HUES64 (cell line): Measurements from ENCODE around the gene SPATA9.

Experiments used
- H3K27ac ChIP-seq: 2 replicates; pipeline ENCODE4 v1.7.0; 2013; ENCODE audit warnings: low read depth, low read length, inconsistent platforms
- H3K27me3 ChIP-seq: 2 replicates; pipeline ENCODE4 v1.6.1; 2013; ENCODE audit warnings: mild to moderate bottlenecking, low read length; ENCODE audit not compliant: insufficient read depth
- H3K36me3 ChIP-seq: 2 replicates; pipeline ENCODE4 v1.6.1; 2013; ENCODE audit warnings: mild to moderate bottlenecking, low read length; ENCODE audit not compliant: insufficient read depth
- H3K4me1 ChIP-seq: 2 replicates; pipeline ENCODE4 v1.6.1; 2013; ENCODE audit warnings: mild to moderate bottlenecking, low read length, moderate library complexity; ENCODE audit not compliant: insufficient read depth
- H3K4me3 ChIP-seq: 2 replicates; pipeline ENCODE4 v1.5.1; 2013; ENCODE audit warnings: mild to moderate bottlenecking, low read length, moderate library complexity
- H3K9ac ChIP-seq: 2 replicates; pipeline ENCODE4 v1.6.1; 2013; ENCODE audit warnings: mild to moderate bottlenecking, low read depth, low read length
- H3K9me3 ChIP-seq: 2 replicates; pipeline ENCODE4 v1.6.1; 2013; ENCODE audit warnings: low read depth, low read length; ENCODE audit not compliant: insufficient read depth
- WGBS: fragments of 150-250, 120-280 bp; methylation state at CpG from one replicate; pipeline ENCODE4 v1.1.7; 2013; ENCODE audit warnings: missing lambda C conversion rate; 5-methylcytosine and 5-hydroxymethylcytosine counted together

SPATA9 gene

DNA sequence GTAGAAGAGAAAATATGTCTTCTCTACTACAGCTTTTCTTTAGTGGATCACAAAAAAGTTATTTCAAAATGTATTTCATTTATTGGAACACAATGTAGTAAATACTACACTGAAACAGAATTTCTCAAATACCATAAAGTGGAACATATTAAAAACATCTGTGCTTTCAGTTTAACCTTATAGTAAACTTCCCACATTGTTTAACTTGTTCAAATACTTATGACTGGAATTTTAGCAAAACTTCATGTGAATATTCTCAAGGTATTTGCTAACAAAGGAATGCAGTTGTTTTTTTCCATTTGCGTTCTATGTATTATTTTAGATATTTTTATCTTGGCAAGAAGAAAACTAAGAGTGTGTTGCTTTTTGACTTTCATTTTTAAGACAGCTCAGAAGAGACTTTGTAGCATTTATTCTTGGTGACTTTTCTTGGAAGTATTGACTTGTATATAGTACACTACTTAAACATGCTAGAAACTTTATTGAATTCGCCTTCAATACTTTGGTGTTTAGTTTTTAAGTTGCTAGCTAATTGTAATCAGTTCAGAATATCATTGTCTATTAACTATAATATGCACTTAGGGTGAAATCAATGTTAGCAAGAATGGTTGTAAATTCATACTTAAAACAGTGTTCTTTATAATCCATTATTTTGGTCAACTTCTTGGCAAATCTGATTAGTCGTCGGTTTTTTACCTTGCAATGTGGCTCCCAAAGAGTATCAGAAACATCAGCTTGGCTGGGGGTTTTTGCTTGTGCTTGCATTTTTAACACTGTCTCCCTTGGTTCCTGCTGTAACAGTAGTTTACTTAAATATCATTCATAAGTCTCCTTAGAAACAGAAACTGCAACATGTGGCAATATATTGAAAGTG is 43.4 kb upstream of the SPATA9 start:
- no peak overlapping the region for H3K4me3 ChIP-seq
- no peak overlapping the region for H3K27ac ChIP-seq
- H3K4me1 ChIP-seq: peaks cover 22% of the 10 kb centered on the region
- peaks cover 34% of the 10 kb centered on the region for H3K27me3 ChIP-seq
- no peaks in the 10 kb centered on the region for H3K9me3 ChIP-seq
- H3K9ac ChIP-seq: no peak overlapping the region
- 89% methylated on average over 3 of the region's 4 CpGs for WGBS
- H3K36me3 ChIP-seq: no peaks in the 10 kb centered on the region

DNA sequence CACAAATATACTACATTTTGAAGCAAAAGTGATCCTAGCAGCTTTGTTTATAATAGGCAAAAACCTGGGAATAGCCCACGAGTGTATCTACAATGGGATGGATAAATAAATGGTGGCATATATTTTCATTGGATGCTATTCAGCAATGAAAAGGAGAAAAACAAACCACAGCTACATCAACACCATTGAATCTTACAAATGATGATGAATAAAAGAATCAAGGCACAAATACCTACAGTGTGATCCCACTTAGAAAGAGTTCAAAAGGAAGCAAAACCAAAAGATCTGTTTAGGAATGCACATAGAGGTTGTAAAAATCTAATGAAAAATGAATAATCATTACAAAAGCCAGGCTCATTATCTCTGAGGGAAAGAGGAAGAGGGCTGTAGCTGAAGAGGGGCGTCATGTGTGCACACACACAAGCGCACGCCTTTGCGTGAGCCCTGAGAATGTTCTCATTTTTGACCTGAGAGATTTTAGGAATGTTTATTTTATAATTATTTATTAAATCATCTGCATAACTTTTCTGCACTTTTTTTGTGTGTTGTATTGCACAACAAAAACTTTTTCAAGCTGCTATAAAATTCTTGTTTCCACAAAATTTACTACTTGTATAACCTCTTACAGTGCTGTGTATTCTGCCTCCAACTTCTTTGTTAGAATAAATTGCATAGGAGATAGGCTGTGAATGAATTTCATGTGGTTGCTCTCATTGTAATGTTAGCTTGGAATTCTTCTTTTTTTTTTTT is 42.5 kb upstream of the SPATA9 start:
- WGBS: 92% methylated on average over 5 of the region's 5 CpGs
- Histone ChIP-seq H3K36me3 (no peaks in the 10 kb centered on the region), H3K4me3 (no peak overlapping the region), H3K9ac (no peak overlapping the region), H3K27me3 (peaks cover 27% of the 10 kb centered on the region), H3K9me3 (no peaks in the 10 kb centered on the region), H3K27ac (no peak overlapping the region), H3K4me1 (peaks cover 19% of the 10 kb centered on the region)

DNA sequence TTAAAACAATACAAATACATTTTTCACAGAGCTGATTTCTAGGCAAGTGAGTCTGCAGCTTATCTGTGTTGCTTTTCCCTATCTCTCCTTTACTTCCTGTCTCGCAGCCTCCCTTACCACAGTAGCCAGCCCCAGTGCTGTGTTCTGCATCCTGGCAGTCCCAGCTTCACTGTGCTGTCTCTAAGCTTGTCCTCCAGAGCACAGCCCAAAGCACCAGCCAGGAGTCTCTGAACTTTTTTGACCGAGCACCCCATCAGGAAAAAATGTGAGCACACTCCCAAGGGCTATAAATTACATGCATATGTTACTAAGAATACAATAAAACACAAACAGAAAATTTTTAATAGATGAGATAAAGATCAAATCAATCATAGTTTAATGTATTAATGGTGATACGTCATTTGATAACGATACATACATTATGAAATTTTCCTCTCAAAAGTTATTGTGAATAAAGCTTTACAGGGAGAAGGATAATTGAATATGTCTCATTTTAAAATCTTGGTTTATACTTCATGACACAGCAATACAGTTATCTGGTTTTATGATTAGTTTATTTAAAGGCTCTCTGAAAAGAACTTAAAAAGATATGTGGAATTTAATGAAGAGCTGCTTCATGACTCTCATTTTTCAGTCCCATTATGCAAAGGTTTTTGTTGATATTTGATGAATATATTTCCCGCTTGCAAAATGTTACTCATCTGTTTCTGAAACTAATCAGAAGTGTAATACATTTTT is 41.0 kb upstream of the SPATA9 start:
- Histone ChIP-seq H3K9ac (no peak overlapping the region), H3K4me1 (peaks cover 11% of the 10 kb centered on the region; the same call in 1 of the 2 replicates), H3K9me3 (no peaks in the 10 kb centered on the region), H3K36me3 (no peaks in the 10 kb centered on the region), H3K27ac (no peak overlapping the region), H3K4me3 (no peak overlapping the region), H3K27me3 (peaks cover 12% of the 10 kb centered on the region)
- WGBS: 73% methylated on average over 1 of the region's 5 CpGs

DNA sequence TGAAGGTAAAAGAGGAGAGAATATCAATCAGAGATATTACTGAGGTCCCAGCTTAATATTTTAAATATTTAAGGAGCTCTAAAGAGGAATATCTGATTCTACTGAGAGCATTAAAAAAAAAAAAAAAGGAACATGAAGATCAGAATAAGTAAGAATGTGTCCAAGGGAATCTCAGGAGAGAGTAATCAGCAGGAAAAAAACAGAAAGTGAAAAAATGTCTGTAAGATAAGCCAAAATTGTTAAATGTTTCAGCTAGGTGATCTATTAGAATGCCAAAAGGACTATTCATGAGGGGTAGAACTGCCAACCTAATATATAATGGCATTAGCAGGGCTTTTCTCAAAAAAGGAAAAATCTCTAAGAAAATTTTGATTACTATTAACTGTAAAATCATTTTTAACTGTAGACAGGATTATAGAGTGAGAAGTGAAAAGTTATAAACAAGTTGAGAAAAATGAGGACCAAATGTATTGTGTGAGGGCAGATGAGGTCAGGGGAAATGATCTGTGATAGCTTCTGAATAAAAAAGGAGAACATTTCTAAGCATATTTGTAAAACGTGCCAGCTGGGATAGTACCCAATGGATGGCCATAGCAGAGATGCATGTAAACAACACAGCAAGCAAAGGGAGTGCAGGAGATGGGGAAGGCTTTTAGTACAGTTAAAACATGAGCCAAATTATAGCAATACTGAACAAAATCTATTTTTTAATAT is 38.9 kb upstream of the SPATA9 start:
- H3K27ac ChIP-seq: no peak overlapping the region
- H3K9me3 ChIP-seq: no peaks in the 10 kb centered on the region
- no peak overlapping the region for H3K9ac ChIP-seq
- WGBS: 73% methylated on average over 1 of the region's 1 CpG
- H3K27me3 ChIP-seq: no peaks in the 10 kb centered on the region
- no peak overlapping the region for H3K4me3 ChIP-seq
- H3K36me3 ChIP-seq: no peaks in the 10 kb centered on the region
- H3K4me1 ChIP-seq: no peaks in the 10 kb centered on the region

DNA sequence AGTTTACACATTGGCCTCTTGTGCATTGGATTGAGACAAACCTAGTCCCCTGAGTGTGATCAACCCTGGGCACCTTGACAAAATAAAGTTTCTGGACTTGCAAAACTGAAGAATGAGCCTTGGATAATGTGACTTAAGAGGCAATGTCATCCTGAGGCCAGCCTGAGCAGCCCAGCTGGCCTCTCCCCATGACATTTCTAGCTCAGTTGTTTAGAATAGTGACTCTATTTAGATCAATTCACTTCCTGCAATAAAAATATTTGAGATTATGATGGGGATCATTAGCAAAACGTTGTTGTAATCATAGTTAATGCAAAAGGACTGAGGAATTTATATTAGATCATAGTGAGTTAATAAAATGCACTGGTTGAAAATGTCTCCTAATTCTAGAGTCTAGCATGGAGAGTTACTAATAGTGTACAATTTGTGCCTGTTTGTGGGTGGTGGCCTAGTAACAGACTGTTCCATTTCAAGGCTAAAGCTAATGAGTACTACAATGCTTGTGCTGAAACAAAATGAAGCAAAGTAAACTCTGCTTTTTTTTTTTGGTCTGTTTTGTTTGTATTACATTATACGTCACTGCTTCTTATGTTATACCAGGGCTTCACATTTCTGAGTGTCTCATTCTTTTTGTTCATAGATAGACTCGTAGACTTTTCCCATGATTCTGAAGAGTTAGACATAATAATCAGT is 37.4 kb upstream of the SPATA9 start:
- H3K27me3 ChIP-seq: no peaks in the 10 kb centered on the region
- H3K36me3 ChIP-seq: no peaks in the 10 kb centered on the region
- no peak overlapping the region for H3K4me3 ChIP-seq
- no peak overlapping the region for H3K27ac ChIP-seq
- H3K9me3 ChIP-seq: no peaks in the 10 kb centered on the region
- H3K9ac ChIP-seq: no peak overlapping the region
- 73% methylated on average over 2 of the region's 3 CpGs for WGBS
- H3K4me1 ChIP-seq: no peaks in the 10 kb centered on the region

DNA sequence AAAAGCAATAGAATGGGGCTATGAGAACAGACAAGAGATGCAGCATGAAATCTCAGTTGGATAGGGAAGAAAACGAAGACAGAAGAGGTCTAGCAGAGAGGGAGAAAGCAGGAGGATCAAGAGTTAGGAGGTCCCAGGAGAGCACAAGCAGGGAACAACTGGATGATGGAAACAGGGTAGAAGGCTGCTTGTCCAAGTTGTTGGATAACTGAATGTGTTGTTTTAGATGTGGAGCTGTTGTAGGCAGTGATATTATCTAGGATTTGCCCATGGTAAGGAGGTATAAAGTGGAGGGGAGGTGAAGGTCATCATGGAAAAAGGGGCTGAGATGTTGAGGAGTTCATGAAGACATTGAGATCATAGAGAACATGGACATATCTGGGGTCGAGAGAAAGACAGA is 35.9 kb upstream of the SPATA9 start:
- no peaks in the 10 kb centered on the region for H3K27me3 ChIP-seq
- WGBS: 90% methylated on average over 2 of the region's 2 CpGs
- H3K9ac ChIP-seq: no peak overlapping the region
- no peak overlapping the region for H3K4me3 ChIP-seq
- no peaks in the 10 kb centered on the region for H3K36me3 ChIP-seq
- no peak overlapping the region for H3K27ac ChIP-seq
- no peaks in the 10 kb centered on the region for H3K9me3 ChIP-seq
- H3K4me1 ChIP-seq: no peaks in the 10 kb centered on the region

DNA sequence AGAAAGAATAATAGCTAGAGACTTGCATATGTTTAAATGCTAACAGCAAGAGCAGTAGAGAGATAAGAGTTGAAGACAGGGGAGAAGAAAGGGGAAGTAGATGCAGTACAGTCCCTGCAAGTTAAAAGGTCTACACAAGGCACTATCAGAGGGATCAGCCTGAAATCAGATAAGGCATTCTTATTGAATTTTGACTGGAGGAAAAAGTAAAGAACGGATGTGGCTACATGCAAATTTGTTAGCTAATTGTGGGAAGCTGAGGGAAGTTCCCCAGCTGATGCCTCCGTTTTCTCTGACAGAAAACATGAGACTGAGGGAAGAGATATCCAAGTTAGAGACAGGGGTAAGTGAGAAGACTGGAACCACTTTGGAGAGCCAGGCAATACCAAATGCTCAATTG is 35.4 kb upstream of the SPATA9 start:
- Histone ChIP-seq H3K4me3 (no peak overlapping the region), H3K36me3 (no peaks in the 10 kb centered on the region), H3K27me3 (no peaks in the 10 kb centered on the region), H3K4me1 (no peaks in the 10 kb centered on the region), H3K27ac (no peak overlapping the region), H3K9ac (no peak overlapping the region), H3K9me3 (no peaks in the 10 kb centered on the region)
- 41% methylated on average over 2 of the region's 2 CpGs for WGBS

DNA sequence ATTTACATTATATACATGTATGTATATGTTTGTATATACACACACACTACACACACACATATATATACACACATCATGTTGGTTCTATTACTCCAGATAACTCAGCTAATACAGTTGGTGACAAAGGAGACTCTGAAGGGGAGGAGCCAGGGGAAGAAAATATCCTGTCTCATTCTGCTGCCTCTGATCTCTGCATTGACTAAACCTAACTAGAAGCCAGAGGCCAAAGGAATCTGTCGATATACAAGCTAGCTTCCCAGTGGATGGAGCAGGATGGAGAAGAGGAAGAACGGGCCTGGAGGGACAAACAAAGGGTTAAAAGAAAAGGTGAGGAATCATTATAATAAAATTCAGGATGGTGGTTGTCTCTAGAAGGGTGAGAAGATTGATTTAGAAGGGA is 34.6 kb upstream of the SPATA9 start:
- Histone ChIP-seq H3K27ac (no peak overlapping the region), H3K36me3 (no peaks in the 10 kb centered on the region), H3K9me3 (no peaks in the 10 kb centered on the region), H3K4me1 (peaks cover 5% of the 10 kb centered on the region; the same call in 1 of the 2 replicates), H3K9ac (no peak overlapping the region), H3K27me3 (no peaks in the 10 kb centered on the region), H3K4me3 (no peak overlapping the region)
- WGBS: 75% methylated on average over 2 of the region's 2 CpGs

DNA sequence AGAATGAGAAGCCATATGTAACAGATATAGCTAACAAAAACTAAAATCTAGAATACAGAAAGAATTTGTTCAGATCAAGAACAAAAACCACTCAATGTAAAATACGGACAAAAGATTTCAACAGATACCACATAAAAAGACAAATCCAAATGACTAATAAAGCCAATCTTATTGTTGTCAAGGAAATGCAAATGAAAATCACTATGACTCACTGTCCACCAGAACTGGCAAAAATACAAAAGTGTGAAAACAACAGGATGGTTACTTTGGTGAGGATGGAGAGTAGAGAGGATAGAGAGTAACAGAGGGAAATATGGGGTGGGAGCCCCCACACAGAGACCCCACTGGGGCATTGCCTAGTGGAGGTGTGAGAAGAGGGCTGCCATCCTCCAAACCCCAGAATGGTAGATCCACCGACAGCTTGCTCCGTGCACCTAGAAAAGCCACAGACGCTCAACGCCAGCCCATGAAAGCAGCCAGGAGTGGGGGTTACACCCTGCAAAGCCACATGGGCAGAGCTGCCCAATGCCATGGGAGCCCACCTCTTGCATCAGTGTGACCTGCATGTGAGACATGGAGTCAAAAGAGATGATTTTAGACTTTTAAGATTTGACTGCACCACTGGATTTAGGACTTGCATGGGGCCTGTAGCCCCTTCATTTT is 33.1 kb upstream of the SPATA9 start:
- peaks cover 17% of the 10 kb centered on the region; the same call in 1 of the 2 replicates for H3K4me1 ChIP-seq
- H3K4me3 ChIP-seq: no peak overlapping the region
- H3K27me3 ChIP-seq: no peaks in the 10 kb centered on the region
- WGBS: 94% methylated on average over 5 of the region's 5 CpGs
- no peak overlapping the region for H3K9ac ChIP-seq
- H3K27ac ChIP-seq: no peak overlapping the region
- no peaks in the 10 kb centered on the region for H3K9me3 ChIP-seq
- no peaks in the 10 kb centered on the region for H3K36me3 ChIP-seq
